Psoas muscle (tissue), 8 donors: ENCODE measurements around the gene KCNK7. TPM values are rescaled to one million over a fixed set of nuclear protein-coding genes. Genes with fewer than 3 reads are reported as not detected.

Experiments
- ATAC-seq, 4 donors: fragments of 200-7000 bp; cut with Tn5 transposase; one replicate each; pipeline ENCODE4 v1.9.1; 2020; ENCODE audit warnings: moderate library complexity in 3 of 4, mild to moderate bottlenecking in 2 of 4
- DNase-seq, 2 donors: peaks; one replicate each; pipeline ENCODE4 v3.0.0-alpha.2; 2020
- H3K27ac ChIP-seq: fragments of 200-600 bp; one replicate; pipeline ENCODE4 v1.8.0; 2022
- H3K27me3 ChIP-seq, 3 donors: fragments of 200-600 bp in 1 of 3; one replicate each; pipeline versions ENCODE4 v1.6.1 to v1.8.0; 2013 to 2022; ENCODE audit warnings: low read length in 2 of 3, mild to moderate bottlenecking in 2 of 3, moderate library complexity in 1 of 3; ENCODE audit not compliant: insufficient read depth in 3 of 3
- H3K36me3 ChIP-seq, 2 donors: fragments of 200-600 bp in 1 of 2; one replicate each; pipeline versions ENCODE4 v1.6.1 to v1.8.0; 2013 to 2022; ENCODE audit warnings: low read depth in 1 of 2, mild to moderate bottlenecking in 1 of 2, moderate library complexity in 1 of 2; ENCODE audit not compliant: insufficient read depth in 1 of 2
- H3K4me1 ChIP-seq: fragments of 200-600 bp; one replicate; pipeline ENCODE4 v1.8.0; 2022
- H3K4me3 ChIP-seq: fragments of 200-600 bp; one replicate; pipeline ENCODE4 v1.8.0; 2022; ENCODE audit warnings: mild to moderate bottlenecking
- H3K9me3 ChIP-seq: fragments of 200-600 bp; one replicate; pipeline ENCODE4 v1.8.0; 2022
- CTCF ChIP-seq: fragments of 200-600 bp; IDR thresholded peaks from one replicate; pipeline ENCODE4 v1.8.0; 2022; ENCODE audit warnings: antibody characterized with exemption
- WGBS, 3 donors: extraction: QIAGEN DNeasy Blood & Tissue Kit; methylation state at CpG; one replicate each; pipeline versions ENCODE4 v1.1.6 to v1.1.7; 2013; 5-methylcytosine and 5-hydroxymethylcytosine counted together
- intact Hi-C, 2 donors: fragments of 100-400 bp; cut with DNase I; formaldehyde crosslinking; loops; one replicate each; pipeline versions ENCODE4 v1.11.0 to v1.14.2; 2022
- polyA plus RNA-seq, 3 donors: library from polyadenylated mRNA; stranded (reverse); fragments of 200-250 nt; gene quantifications; one replicate each; pipeline ENCODE4 v1.2.3, GENCODE V29; 2013
- total RNA-seq, 4 donors: library from RNA; stranded (reverse); fragmentation: NEBNext Ultra II Directional in 2 of 4; extraction: Animal tissue kit (Norgen Biotek cat#: 25700) in 2 of 4; gene quantifications; one replicate each; pipeline versions ENCODE4 v1.2.1 to v1.2.4, GENCODE V29; 2021 to 2023
- donor health status: healthy with polysubstance abuse.
- donor health status: DM: no; HTN: no; CAD: no; lungs with moderate emphysema.
- donor health status: Bipolar disorder and iron deficiency.
- donor health status: healthy.
- donor health status: DM: yes; HTN: yes; CAD: no.
- donor health status: DM: no; HTN: no; CAD: no.
- donor health status: DM: no; HTN: no; CAD: no.
- donor health status: DM: yes; HTN: yes; CAD: no.

KCNK7 gene
- total and polyA plus RNA-seq, 7 donors, result 0.19 to 1.4 (median 0.41) TPM; not detected in 1

GRCh38 chr11:65627202-65627601, 31.6 kb upstream of the KCNK7 start:
- DNase-seq (no peak), ATAC-seq (no peak)
- no peak overlapping the region for H3K4me3 ChIP-seq
- no peak overlapping the region for H3K27ac ChIP-seq
- no peak for TF ChIP-seq CTCF
- H3K9me3 ChIP-seq, result no peaks in the 10 kb centered on the region
- 91 to 94% (median 93%) methylated on average over 13 of the region's 13 CpGs for WGBS, 3 donors
- H3K27me3 ChIP-seq, result no peaks in the 10 kb centered on the region
- intact Hi-C loops, result loop anchor here in 1 of 2 donors (5.0 kb wide), 1 partner anchor 190 kb away; no protein-coding TSS in a partner anchor
- H3K36me3 ChIP-seq, result peaks cover 9 to 98% of the 10 kb centered on the region in 2 donors
- H3K4me1 ChIP-seq, result no peaks in the 10 kb centered on the region

GRCh38 chr11:65625628-65626342, 30.2 kb upstream of the KCNK7 start:
- H3K9me3 ChIP-seq, result no peaks in the 10 kb centered on the region
- H3K4me1 ChIP-seq, result no peaks in the 10 kb centered on the region
- intact Hi-C loops, result loop anchor here in 1 of 2 donors (5.0 kb wide), 1 partner anchor 192 kb away; no protein-coding TSS in a partner anchor
- DNase-seq (peak in 1 of 2 donors; percentile 62), ATAC-seq (peak; percentile 59 to 80 (median 68))
- TF ChIP-seq CTCF, result peak; percentile 56
- no peaks in the 10 kb centered on the region for H3K27me3 ChIP-seq
- 62 to 69% (median 64%) methylated on average over 28 to 30 of the region's 30 CpGs for WGBS, 3 donors
- no peak overlapping the region for H3K4me3 ChIP-seq
- peaks cover 9 to 100% of the 10 kb centered on the region in 2 donors for H3K36me3 ChIP-seq
- no peak overlapping the region for H3K27ac ChIP-seq

- Histone ChIP-seq H3K27me3 (no peaks in the 10 kb centered on the region), H3K36me3 (peaks cover 4 to 100% of the 10 kb centered on the region in 2 donors), H3K4me1 (no peaks in the 10 kb centered on the region), H3K4me3 (no peak overlapping the region), H3K27ac (no peak overlapping the region), H3K9me3 (no peaks in the 10 kb centered on the region)
- no peak for TF ChIP-seq CTCF
- ATAC-seq (no peak), DNase-seq (no peak)
- 82 to 86% (median 84%) methylated on average over 29 to 30 of the region's 30 CpGs for WGBS, 3 donors
- intact Hi-C loops, result loop anchor here in 1 of 2 donors (5.0 kb wide), 1 partner anchor 192 kb away; no protein-coding TSS in a partner anchor
Observed at GRCh38 chr11:65624931-65625627, 29.5 kb upstream of the KCNK7 start.

- intact Hi-C loops, result no loop called here
- Histone ChIP-seq H3K9me3 (no peaks in the 10 kb centered on the region), H3K27me3 (no peaks in the 10 kb centered on the region), H3K4me3 (no peak overlapping the region), H3K27ac (no peak overlapping the region), H3K36me3 (peaks cover 0 to 100% of the 10 kb centered on the region in 2 donors), H3K4me1 (no peaks in the 10 kb centered on the region)
- ATAC-seq, result no peak
- WGBS, 3 donors, result 90 to 92% (median 92%) methylated on average over 22 to 25 of the region's 25 CpGs
- no peak for DNase-seq
- TF ChIP-seq CTCF, result no peak
Observed at GRCh38 chr11:65623852-65624616, 28.4 kb upstream of the KCNK7 start.
